HG02571 (cell line): ENCODE measurements around the gene SOX12.
"Not testable (repeated sequence)": the region's sequence is repeated elsewhere in the genome, so short reads cannot be mapped to it uniquely, and the experiment has no call there.

ENCODE experiments used
- ATAC-seq: cut with Tn5 transposase; IDR thresholded peaks from one replicate; pipeline ENCODE4 v1.9.1; 2021; ENCODE audit warnings: mild to moderate bottlenecking, moderate library complexity; ENCODE audit not compliant: unreplicated experiment

Gene SOX12

GRCh38 chr20:328975-329695 lies 3.8 kb downstream of the SOX12 start:
- no peak for ATAC-seq

GRCh38 chr20:329851-330232 lies 4.5 kb downstream of the SOX12 start:
- ATAC-seq, result no peak

- peak; percentile 41 for ATAC-seq
These were observed 5.1 kb downstream of the SOX12 start for GRCh38 chr20:330233-331149.

- no peak for ATAC-seq
These were observed 9.2 kb downstream of the SOX12 start for GRCh38 chr20:334578-334977.

- ATAC-seq, result not testable (repeated sequence)
These were observed 10.7 kb downstream of the SOX12 start for GRCh38 chr20:336040-336439.

GRCh38 chr20:341682-342081 lies 16.3 kb downstream of the SOX12 start:
- no peak for ATAC-seq

- no peak for ATAC-seq
These were observed 17.8 kb downstream of the SOX12 start for GRCh38 chr20:343107-343506.

- no peak for ATAC-seq
These were observed 20.8 kb downstream of the SOX12 start for GRCh38 chr20:346033-346639.

GRCh38 chr20:346640-347316 lies 21.4 kb downstream of the SOX12 start, which contains the start of gene NRSN2:
Gene NRSN2 (plus strand): TSS chr20:347111. CDS start chr20:349644, 2,533 bp downstream.
- no peak for ATAC-seq

- no peak for ATAC-seq
These were observed 21.9 kb downstream of the SOX12 start for GRCh38 chr20:347317-347639.

- peak; percentile 72 for ATAC-seq
These were observed 22.5 kb downstream of the SOX12 start for GRCh38 chr20:347640-348484.

- no peak for ATAC-seq
These were observed 23.9 kb downstream of the SOX12 start for GRCh38 chr20:348972-349841.

GRCh38 chr20:353166-353565 lies 27.8 kb downstream of the SOX12 start:
- ATAC-seq, result no peak

GRCh38 chr20:354298-354977 lies 29.1 kb downstream of the SOX12 start:
- peak; percentile 79 for ATAC-seq

GRCh38 chr20:356154-356553 lies 30.8 kb downstream of the SOX12 start:
- not testable (repeated sequence) for ATAC-seq

- ATAC-seq, result no peak
These were observed 31.4 kb downstream of the SOX12 start for GRCh38 chr20:356745-357144.

- no peak for ATAC-seq
These were observed 33.7 kb downstream of the SOX12 start for GRCh38 chr20:358891-359555.

- no peak for ATAC-seq
These were observed 36.2 kb downstream of the SOX12 start for GRCh38 chr20:361561-361960.
